HUES64 (cell line): Measurements from ENCODE around the gene JAKMIP1.

Experiments used
- H3K27ac ChIP-seq: 2 replicates; pipeline ENCODE4 v1.7.0; 2013; ENCODE audit warnings: low read depth, low read length, inconsistent platforms
- H3K27me3 ChIP-seq: 2 replicates; pipeline ENCODE4 v1.6.1; 2013; ENCODE audit warnings: mild to moderate bottlenecking, low read length; ENCODE audit not compliant: insufficient read depth
- H3K36me3 ChIP-seq: 2 replicates; pipeline ENCODE4 v1.6.1; 2013; ENCODE audit warnings: mild to moderate bottlenecking, low read length; ENCODE audit not compliant: insufficient read depth
- H3K4me1 ChIP-seq: 2 replicates; pipeline ENCODE4 v1.6.1; 2013; ENCODE audit warnings: mild to moderate bottlenecking, low read length, moderate library complexity; ENCODE audit not compliant: insufficient read depth
- H3K4me3 ChIP-seq: 2 replicates; pipeline ENCODE4 v1.5.1; 2013; ENCODE audit warnings: mild to moderate bottlenecking, low read length, moderate library complexity
- H3K9ac ChIP-seq: 2 replicates; pipeline ENCODE4 v1.6.1; 2013; ENCODE audit warnings: mild to moderate bottlenecking, low read depth, low read length
- H3K9me3 ChIP-seq: 2 replicates; pipeline ENCODE4 v1.6.1; 2013; ENCODE audit warnings: low read depth, low read length; ENCODE audit not compliant: insufficient read depth
- WGBS: fragments of 150-250, 120-280 bp; methylation state at CpG from one replicate; pipeline ENCODE4 v1.1.7; 2013; ENCODE audit warnings: missing lambda C conversion rate; 5-methylcytosine and 5-hydroxymethylcytosine counted together

JAKMIP1 gene

DNA sequence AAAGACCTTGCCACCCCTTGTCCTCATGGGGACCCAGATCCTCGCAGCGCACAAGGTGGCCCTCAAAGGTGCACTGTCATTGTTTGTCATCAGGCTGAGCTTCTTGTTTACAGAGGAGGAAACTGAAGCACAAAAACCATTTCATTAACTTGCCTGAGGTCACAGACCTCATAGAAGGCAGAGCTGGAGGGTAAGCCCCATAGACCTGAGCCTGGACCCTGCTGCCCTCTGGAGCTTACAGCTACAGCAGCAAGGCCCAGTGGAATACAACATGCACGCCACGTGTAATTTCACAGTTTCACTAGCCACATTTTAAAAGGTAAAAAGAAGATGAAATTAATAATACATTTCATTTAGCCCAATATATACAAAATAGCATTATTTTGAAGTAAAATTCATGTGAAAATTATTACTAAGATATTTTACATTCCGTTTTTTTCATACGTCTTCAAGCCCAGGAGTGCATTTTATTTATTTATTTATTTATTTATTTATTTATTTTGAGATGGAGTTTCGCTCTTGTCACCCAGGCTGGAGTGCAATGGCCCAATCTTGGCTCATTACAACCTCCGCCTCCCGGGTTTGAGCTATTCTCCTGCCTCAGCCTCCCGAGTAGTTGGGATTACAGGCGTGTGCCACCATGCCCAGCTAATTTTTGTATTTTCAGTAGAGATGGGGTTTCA lies 8.8 kb downstream of the JAKMIP1 start:
- WGBS, result 95% methylated on average over 9 of the region's 11 CpGs
- peaks cover 4% of the 10 kb centered on the region for H3K4me1 ChIP-seq
- no peaks in the 10 kb centered on the region for H3K36me3 ChIP-seq

DNA sequence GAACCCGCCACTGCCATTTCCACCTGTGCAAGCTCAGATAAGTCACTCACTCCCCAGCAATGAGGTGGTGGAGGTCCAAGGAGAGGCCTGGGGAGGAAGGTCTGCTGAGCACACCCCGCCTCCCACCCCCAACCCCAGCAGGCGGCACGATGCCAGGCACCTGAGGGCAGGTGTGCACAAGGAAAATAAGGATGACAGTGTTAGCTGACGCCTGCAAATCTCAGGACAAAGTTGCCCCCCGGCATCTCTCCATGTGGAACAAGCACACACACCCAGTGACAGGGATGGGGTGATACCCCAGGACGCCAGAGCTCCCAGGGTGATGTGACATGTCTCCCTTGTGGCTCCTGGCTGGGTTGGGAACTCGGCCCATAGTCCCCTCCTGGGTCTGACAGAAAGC lies 9.9 kb downstream of the JAKMIP1 start:
- no peaks in the 10 kb centered on the region; the same call in none of the 2 replicates for H3K4me1 ChIP-seq
- H3K36me3 ChIP-seq, result no peaks in the 10 kb centered on the region
- no peaks in the 10 kb centered on the region for H3K27me3 ChIP-seq
- 95% methylated on average over 7 of the region's 8 CpGs for WGBS
- H3K4me3 ChIP-seq, result no peak overlapping the region
- no peak overlapping the region for H3K9ac ChIP-seq
- H3K27ac ChIP-seq, result no peak overlapping the region
- H3K9me3 ChIP-seq, result no peaks in the 10 kb centered on the region

More for the DNA sequence above, 8.8 kb downstream of the JAKMIP1 start:
- Histone ChIP-seq H3K4me3 (no peak overlapping the region), H3K27me3 (no peaks in the 10 kb centered on the region), H3K9me3 (no peaks in the 10 kb centered on the region), H3K27ac (no peak overlapping the region; the same call in 1 of the 2 replicates), H3K9ac (no peak overlapping the region)

DNA sequence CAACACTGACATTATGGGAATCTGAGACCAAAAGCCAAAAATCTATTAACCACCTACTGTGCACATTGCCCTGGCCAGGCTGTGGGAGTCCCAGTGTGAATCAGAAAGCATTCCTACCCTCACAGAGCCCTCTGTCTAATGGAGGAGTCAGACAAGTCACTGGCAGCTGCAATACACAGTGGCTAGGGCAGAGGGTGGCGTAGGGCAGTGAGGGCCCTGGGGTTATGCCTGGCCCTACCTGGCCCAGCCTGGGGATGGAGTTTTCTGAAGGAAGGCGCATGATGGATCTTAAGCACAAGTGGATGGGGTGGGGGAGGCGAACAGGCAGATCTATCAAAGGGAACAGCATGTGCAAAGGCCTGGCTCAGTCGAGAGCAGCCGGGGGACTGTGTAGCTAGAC lies 10.8 kb downstream of the JAKMIP1 start:
- 90% methylated on average over 5 of the region's 5 CpGs for WGBS
- Histone ChIP-seq H3K4me3 (no peak overlapping the region), H3K27ac (no peak overlapping the region), H3K4me1 (no peaks in the 10 kb centered on the region; the same call in 1 of the 2 replicates), H3K27me3 (no peaks in the 10 kb centered on the region), H3K9me3 (no peaks in the 10 kb centered on the region), H3K9ac (no peak overlapping the region), H3K36me3 (no peaks in the 10 kb centered on the region)

DNA sequence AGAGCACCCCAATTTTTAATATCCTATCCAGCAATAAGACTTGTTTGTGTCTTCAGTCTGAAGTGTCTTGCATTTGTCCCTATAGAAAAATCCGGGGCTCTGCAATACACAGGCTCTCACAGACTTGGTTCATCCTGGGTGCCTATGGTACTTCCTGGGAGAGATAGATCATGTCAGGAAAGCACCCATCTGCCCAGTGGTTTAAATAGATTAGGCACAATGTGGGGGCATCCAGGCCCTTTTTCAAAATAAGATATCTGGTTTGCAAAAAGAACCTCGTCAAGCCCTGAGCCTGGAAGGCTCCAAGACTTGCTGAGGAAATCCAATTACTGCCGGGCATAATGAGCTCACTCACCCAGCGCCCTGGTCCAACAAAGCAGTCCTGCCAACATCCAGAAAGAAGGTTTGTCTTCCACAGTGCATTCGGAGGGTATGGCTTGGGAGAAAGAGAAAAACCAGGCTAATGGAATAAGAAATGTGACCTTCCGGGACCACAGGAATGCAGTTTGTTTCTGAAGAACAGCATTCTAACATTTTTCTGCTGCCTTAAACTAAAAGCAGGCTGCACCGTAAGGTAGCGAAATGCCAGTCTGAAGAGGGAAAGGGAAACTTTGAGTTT lies 11.6 kb downstream of the JAKMIP1 start:
- Histone ChIP-seq H3K9me3 (no peaks in the 10 kb centered on the region), H3K9ac (no peak overlapping the region), H3K4me1 (no peaks in the 10 kb centered on the region; the same call in 1 of the 2 replicates), H3K27ac (no peak overlapping the region), H3K4me3 (no peak overlapping the region), H3K27me3 (no peaks in the 10 kb centered on the region), H3K36me3 (no peaks in the 10 kb centered on the region)
- 89% methylated on average over 8 of the region's 8 CpGs for WGBS

DNA sequence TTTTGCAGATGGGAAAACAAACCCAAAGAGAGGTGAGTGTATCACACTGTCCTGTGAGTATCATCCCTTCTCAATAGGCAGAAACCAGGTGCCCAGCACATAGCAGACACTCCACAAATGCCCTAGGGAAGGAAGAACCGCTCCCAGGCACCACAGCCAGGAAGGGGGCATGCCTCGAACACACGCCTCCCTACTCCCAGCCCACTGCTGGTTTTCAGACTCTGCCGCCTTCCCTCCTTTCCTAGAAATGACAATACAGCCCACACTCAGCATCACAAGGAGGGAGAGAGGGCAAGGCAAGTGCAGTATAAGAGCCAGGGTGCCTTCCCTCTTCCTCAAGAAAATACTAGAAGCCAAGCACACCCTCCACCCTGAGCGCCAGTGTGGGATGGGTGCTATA lies 16.2 kb downstream of the JAKMIP1 start:
- Histone ChIP-seq H3K27ac (no peak overlapping the region), H3K27me3 (no peaks in the 10 kb centered on the region), H3K36me3 (no peaks in the 10 kb centered on the region), H3K9ac (no peak overlapping the region), H3K4me3 (no peak overlapping the region), H3K4me1 (no peaks in the 10 kb centered on the region; the same call in 1 of the 2 replicates), H3K9me3 (no peaks in the 10 kb centered on the region)
- 86% methylated on average over 5 of the region's 5 CpGs for WGBS

DNA sequence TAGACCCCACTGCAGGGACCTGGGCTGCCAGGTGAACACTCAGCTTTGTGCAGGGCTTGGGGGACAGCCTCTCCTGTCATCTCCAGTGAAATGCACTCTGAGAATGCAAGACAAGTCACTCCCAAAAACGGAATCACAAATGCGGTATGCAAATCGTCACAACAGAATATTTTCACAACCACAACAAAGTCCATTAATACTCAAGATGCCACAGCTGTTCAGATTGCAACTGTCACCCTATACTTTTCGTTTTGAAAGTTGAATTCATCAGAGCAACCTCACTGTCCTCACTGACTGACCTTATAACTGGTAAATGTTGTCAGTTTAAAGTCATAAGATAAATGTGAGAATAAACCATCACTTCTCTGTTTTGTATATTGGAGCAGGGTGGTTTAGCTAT lies 16.6 kb downstream of the JAKMIP1 start:
- Histone ChIP-seq H3K4me1 (no peaks in the 10 kb centered on the region), H3K4me3 (no peak overlapping the region), H3K9me3 (no peaks in the 10 kb centered on the region), H3K27me3 (no peaks in the 10 kb centered on the region), H3K36me3 (no peaks in the 10 kb centered on the region), H3K27ac (no peak overlapping the region), H3K9ac (no peak overlapping the region)
- 89% methylated on average over 4 of the region's 4 CpGs for WGBS

DNA sequence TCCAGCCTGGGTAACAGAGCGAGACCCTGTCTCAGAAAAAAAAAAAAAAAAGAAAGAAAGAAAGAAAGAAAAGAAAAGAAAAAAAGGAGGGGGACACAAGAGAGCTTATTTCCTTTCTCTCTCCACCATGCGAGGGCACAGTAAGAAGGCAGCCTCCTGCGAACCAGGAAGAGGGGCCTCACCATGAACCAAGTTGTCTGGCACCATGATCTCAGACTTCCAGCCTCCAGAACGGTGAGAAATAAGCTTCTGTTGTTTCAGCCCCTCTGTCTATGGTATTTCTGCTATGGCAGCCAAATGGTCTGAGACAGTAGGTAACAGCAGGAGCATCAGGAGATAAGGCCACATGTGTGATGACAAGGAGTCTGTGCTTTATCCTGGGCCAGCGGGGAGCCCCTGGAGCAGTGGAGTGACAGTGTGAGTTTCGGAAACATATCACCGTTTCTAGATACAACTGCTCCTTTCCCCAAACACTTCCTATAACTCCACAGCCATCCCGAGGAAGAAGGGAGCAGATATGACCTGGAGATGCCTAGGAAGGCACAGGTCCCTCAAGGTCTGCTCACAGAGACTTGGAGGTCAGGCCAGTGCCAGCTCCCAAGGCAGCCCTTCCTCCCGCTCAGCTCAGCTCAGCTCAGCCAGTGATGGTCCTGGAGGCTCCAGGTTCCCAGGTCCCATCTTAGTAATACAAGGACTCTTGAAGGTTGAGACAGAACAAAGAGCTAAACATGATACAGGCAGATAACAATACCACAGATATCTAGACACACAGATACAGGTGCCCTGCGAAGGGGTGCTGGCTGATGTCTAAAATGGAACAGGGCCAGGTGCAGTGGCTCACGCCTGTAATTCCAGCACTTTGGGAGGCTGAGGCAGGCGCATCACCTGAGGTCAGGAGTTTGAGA lies 17.7 kb downstream of the JAKMIP1 start:
- Histone ChIP-seq H3K27me3 (no peaks in the 10 kb centered on the region), H3K36me3 (no peaks in the 10 kb centered on the region), H3K4me3 (no peak overlapping the region), H3K4me1 (no peaks in the 10 kb centered on the region), H3K9ac (no peak overlapping the region), H3K27ac (no peak overlapping the region), H3K9me3 (no peaks in the 10 kb centered on the region)
- 83% methylated on average over 12 of the region's 12 CpGs for WGBS

DNA sequence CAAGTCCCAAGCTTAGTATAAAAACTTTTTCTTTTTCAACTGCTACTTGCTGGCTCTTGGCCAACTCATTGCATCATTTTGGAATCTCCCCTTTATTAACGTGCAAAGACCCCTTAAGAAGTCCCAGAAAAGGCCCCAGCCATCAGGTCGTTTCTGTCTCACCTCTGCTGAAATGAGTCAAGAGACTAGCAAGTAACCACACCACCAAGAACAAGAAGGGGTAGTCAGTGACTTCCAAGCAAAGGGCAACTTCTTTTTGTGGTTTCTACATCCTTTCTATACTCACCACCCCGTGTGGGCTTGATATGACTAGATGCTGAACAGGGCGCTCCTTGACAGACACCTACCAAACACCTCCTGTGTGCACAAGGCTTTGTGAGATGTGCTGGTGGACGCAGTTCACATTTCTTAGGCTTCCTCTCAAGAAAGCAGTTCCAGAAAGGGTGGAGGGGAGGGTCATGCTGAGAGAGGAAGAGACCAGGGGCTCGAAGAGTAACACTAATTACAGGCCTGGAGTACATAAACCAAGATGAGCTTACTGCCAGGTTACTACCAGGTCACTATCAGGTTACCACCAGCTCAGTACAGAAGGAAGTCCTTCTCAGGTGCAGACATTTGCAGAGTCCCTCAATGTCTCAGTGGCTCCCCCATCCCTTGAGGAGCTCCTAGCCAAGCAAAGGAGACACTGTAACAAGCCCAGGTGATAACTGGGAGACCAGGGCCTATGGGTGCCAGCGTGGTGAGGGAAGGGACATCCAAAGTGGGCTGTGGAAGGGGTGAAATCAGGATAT lies 19.3 kb downstream of the JAKMIP1 start:
- 82% methylated on average over 7 of the region's 7 CpGs for WGBS
- no peaks in the 10 kb centered on the region for H3K36me3 ChIP-seq

DNA sequence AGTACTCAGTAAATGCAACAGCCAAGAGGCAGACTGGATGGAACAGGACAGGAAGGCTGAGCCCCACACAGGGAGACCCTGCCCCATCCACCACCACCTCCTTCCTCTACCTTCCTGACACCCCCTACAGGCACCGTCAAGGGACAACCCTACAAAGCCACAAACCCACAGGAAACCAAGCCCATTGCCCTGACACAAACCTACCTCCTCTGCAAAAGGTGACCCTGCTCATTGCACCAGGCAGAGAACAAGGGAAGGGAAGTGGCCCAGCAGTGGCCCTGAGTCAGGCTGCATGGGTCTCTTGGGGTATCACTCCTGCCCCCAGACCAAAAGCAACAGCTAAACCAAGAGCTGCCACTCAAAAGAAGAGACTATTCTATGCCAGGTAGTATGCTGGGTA lies 21.0 kb downstream of the JAKMIP1 start:
- H3K36me3 ChIP-seq, result no peaks in the 10 kb centered on the region
- no peaks in the 10 kb centered on the region for H3K27me3 ChIP-seq
- H3K4me1 ChIP-seq, result no peaks in the 10 kb centered on the region
- no peak overlapping the region for H3K4me3 ChIP-seq
- no peaks in the 10 kb centered on the region for H3K9me3 ChIP-seq
- no peak overlapping the region for H3K27ac ChIP-seq
- WGBS, result 92% methylated on average over 1 of the region's 1 CpG
- H3K9ac ChIP-seq, result no peak overlapping the region

More for the DNA sequence above, 19.3 kb downstream of the JAKMIP1 start:
- H3K4me3 ChIP-seq, result no peak overlapping the region
- no peak overlapping the region for H3K9ac ChIP-seq
- no peaks in the 10 kb centered on the region for H3K27me3 ChIP-seq
- no peaks in the 10 kb centered on the region for H3K4me1 ChIP-seq
- no peaks in the 10 kb centered on the region for H3K9me3 ChIP-seq
- H3K27ac ChIP-seq, result no peak overlapping the region

DNA sequence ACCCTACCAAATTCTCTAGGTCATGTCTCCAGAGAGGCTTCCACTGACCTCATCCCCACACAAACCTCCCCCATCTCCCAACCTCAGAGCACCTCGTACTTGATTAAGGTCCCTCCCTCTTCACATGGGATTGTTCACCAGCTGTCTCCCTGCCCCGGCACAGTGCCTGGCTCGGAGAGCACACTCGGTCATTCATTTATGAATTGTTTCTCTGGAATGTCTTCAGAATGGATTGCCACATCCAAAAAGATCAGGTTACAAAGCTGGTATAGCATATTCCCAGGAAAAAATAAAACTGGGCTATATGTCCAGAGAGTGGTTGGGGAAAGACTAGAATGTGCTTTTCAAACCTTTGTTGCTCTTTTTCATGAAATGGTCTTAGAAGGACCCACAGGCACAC lies 21.6 kb downstream of the JAKMIP1 start:
- Histone ChIP-seq H3K36me3 (no peaks in the 10 kb centered on the region), H3K9me3 (no peaks in the 10 kb centered on the region), H3K27ac (no peak overlapping the region), H3K4me3 (no peak overlapping the region), H3K27me3 (no peaks in the 10 kb centered on the region), H3K4me1 (no peaks in the 10 kb centered on the region), H3K9ac (no peak overlapping the region)
- WGBS, result 89% methylated on average over 4 of the region's 4 CpGs
